Testis (tissue), 3 donors: ENCODE results near the gene PEF1. TPM values are rescaled to one million over a fixed set of nuclear protein-coding genes. Genes with fewer than 3 reads are reported as not detected.

Experiments used
- DNase-seq: peaks from one replicate; pipeline ENCODE4 v3.0.0-alpha.2; 2019
- H3K27ac ChIP-seq, 2 donors: fragments of 200-600 bp; sonication (generic); one replicate each; pipeline ENCODE4 v1.5.1; 2019
- H3K27me3 ChIP-seq: fragments of 200-600 bp; sonication (generic); one replicate; pipeline ENCODE4 v1.5.1; 2019
- H3K36me3 ChIP-seq: fragments of 200-600 bp; sonication (generic); one replicate; pipeline ENCODE4 v1.5.1; 2017; ENCODE audit warnings: low read depth; ENCODE audit errors: missing control alignments
- H3K4me1 ChIP-seq: fragments of 200-600 bp; sonication (generic); one replicate; pipeline ENCODE4 v1.5.1; 2019
- H3K4me3 ChIP-seq, 2 donors: fragments of 200-600 bp; sonication (generic); one replicate each; pipeline ENCODE4 v1.5.1; 2017 to 2019
- H3K9me3 ChIP-seq: fragments of 200-600 bp; sonication (generic); one replicate; pipeline ENCODE4 v1.5.1; 2017
- CTCF ChIP-seq, 3 experiments: fragments of 450-650 bp in 2 of 3; fragments of 200-600 bp in 1 of 3; sonication (generic) in 1 of 3; IDR thresholded peaks; one replicate each; pipeline ENCODE4 v1.5.1; 2016 to 2019; ENCODE audit warnings: antibody characterized with exemption in 3 of 3, mild to moderate bottlenecking in 2 of 3, moderate library complexity in 1 of 3
- POLR2A ChIP-seq: fragments of 450-650 bp; IDR thresholded peaks from one replicate; pipeline ENCODE4 v1.6.1; 2017; ENCODE audit warnings: antibody characterized with exemption, mild to moderate bottlenecking, moderate library complexity
- WGBS, 2 donors: methylation state at CpG; one replicate each; pipeline ENCODE4 v1.1.5; 2018; 5-methylcytosine and 5-hydroxymethylcytosine counted together
- intact Hi-C: fragments of 100-400 bp; cut with DNase I; formaldehyde crosslinking; loops from one replicate; pipeline ENCODE4 v1.15.1; 2023; ENCODE audit warnings: low total_unique reads
- polyA plus RNA-seq: library from polyadenylated mRNA; stranded (reverse); fragments of 350-450 nt; fragmentation: Illumina TruSeq; extraction: RNeasy Lipid Tissue Mini Kit (QIAGEN cat#74804); gene quantifications from one replicate; pipeline ENCODE4 v1.2.3, GENCODE V29; 2014; ENCODE audit warnings: low read depth, low replicate concordance; ENCODE audit not compliant: insufficient read depth
- total RNA-seq, 2 donors: library from RNA; depleted of rRNA; stranded (reverse); fragments of >200 nt; gene quantifications; one replicate each; pipeline ENCODE4 v1.2.3, GENCODE V29; 2016

PEF1 gene
- total and polyA plus RNA-seq, 3 donors from 2014 or later: 73.5 to 124 (median 81.4) TPM

- Histone ChIP-seq H3K4me3 (no peak overlapping the region), H3K27me3 (no peaks in the 10 kb centered on the region), H3K9me3 (no peaks in the 10 kb centered on the region), H3K27ac (no peak overlapping the region), H3K36me3 (no peaks in the 10 kb centered on the region), H3K4me1 (peaks cover under 1% of the 10 kb centered on the region)
- intact Hi-C loops: no loop called here
- TF ChIP-seq CTCF (IDR thresholded peaks at IDR 0.05) (no peak), POLR2A (no peak)
- DNase-seq: no peak
- WGBS, 2 donors: 61 to 76% methylated on average over 5 of the region's 5 CpGs
Observed at GRCh38 chr1:31637915-31638673, 6.6 kb downstream of the PEF1 start.

- intact Hi-C loops: no loop called here
- Histone ChIP-seq H3K27ac (no peak overlapping the region), H3K4me1 (peaks cover 3% of the 10 kb centered on the region), H3K36me3 (no peaks in the 10 kb centered on the region), H3K4me3 (no peak overlapping the region), H3K9me3 (no peaks in the 10 kb centered on the region), H3K27me3 (no peaks in the 10 kb centered on the region)
- peak in 1 of 3 experiments; percentile 24 for TF ChIP-seq CTCF (IDR thresholded peaks at IDR 0.05)
- no peak for TF ChIP-seq POLR2A
- DNase-seq: peak; percentile 32
- WGBS, 2 donors: 65 to 70% methylated on average over 4 of the region's 4 CpGs
Observed at GRCh38 chr1:31633117-31633516, 11.6 kb downstream of the PEF1 start.

GRCh38 chr1:31632649-31633048 is 12.0 kb downstream of the PEF1 start:
- Histone ChIP-seq H3K27ac (no peak overlapping the region), H3K27me3 (no peaks in the 10 kb centered on the region), H3K9me3 (no peaks in the 10 kb centered on the region), H3K36me3 (no peaks in the 10 kb centered on the region), H3K4me1 (peaks cover 8% of the 10 kb centered on the region), H3K4me3 (no peak overlapping the region)
- DNase-seq: no peak
- WGBS, 2 donors: 90 to 92% methylated on average over 3 of the region's 3 CpGs
- intact Hi-C loops: no loop called here
- TF ChIP-seq CTCF (IDR thresholded peaks at IDR 0.05) (no peak), POLR2A (no peak)

GRCh38 chr1:31628931-31629556 is 15.6 kb downstream of the PEF1 start:
- intact Hi-C loops: no loop called here
- Histone ChIP-seq H3K9me3 (no peaks in the 10 kb centered on the region), H3K4me1 (peaks cover 27% of the 10 kb centered on the region), H3K27ac (no peak overlapping the region), H3K27me3 (no peaks in the 10 kb centered on the region), H3K36me3 (no peaks in the 10 kb centered on the region), H3K4me3 (no peak overlapping the region)
- TF ChIP-seq POLR2A (no peak), CTCF (IDR thresholded peaks at IDR 0.05) (no peak)
- DNase-seq: no peak
- 85 to 87% methylated on average over 6 of the region's 6 CpGs for WGBS, 2 donors
